AG09309 (cell line): ENCODE data around the gene GTF3A.

Source experiments
- DNase-seq: peaks from one replicate; pipeline ENCODE4 v3.0.0-alpha.2; 2010; ENCODE audit warnings: low read depth
- H3K4me3 ChIP-seq: 2 replicates; pipeline ENCODE4 v1.5.1; 2011; ENCODE audit warnings: mild to moderate bottlenecking, low read depth, low read length, moderate library complexity; ENCODE audit not compliant: control insufficient read depth
- TF ChIP-seq, protein P1 (sequence below): IDR thresholded peaks from 2 replicates; pipeline ENCODE4 v1.5.1; 2011; ENCODE audit warnings: mild to moderate bottlenecking, low read depth, low read length, inconsistent platforms; ENCODE audit not compliant: insufficient read depth, control insufficient read depth; ENCODE audit errors: missing control alignments

Gene GTF3A

DNA sequence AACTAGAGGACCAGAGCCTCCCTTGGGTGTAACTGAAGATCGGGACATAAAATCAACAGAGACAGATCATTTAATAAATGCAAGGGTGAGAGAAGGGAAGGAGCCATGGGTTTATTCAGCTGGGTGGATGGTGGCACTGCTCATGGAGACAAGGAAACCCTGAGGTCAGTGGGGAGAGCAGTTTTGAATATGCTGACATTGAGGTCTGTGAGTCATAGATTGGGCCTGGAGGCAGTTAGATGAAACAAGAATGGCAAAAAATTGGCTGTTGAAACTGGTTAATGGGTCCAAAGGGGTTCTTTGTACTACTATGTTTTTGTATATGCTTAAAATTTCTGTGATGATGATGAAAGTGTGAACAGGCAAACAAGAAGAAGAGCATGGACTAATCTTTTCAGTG is 5.1 kb upstream of the GTF3A start:
- H3K4me3 ChIP-seq: no peak overlapping the region
- TF ChIP-seq, protein P1, sequence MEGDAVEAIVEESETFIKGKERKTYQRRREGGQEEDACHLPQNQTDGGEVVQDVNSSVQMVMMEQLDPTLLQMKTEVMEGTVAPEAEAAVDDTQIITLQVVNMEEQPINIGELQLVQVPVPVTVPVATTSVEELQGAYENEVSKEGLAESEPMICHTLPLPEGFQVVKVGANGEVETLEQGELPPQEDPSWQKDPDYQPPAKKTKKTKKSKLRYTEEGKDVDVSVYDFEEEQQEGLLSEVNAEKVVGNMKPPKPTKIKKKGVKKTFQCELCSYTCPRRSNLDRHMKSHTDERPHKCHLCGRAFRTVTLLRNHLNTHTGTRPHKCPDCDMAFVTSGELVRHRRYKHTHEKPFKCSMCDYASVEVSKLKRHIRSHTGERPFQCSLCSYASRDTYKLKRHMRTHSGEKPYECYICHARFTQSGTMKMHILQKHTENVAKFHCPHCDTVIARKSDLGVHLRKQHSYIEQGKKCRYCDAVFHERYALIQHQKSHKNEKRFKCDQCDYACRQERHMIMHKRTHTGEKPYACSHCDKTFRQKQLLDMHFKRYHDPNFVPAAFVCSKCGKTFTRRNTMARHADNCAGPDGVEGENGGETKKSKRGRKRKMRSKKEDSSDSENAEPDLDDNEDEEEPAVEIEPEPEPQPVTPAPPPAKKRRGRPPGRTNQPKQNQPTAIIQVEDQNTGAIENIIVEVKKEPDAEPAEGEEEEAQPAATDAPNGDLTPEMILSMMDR: no peak
- no peak for DNase-seq

DNA sequence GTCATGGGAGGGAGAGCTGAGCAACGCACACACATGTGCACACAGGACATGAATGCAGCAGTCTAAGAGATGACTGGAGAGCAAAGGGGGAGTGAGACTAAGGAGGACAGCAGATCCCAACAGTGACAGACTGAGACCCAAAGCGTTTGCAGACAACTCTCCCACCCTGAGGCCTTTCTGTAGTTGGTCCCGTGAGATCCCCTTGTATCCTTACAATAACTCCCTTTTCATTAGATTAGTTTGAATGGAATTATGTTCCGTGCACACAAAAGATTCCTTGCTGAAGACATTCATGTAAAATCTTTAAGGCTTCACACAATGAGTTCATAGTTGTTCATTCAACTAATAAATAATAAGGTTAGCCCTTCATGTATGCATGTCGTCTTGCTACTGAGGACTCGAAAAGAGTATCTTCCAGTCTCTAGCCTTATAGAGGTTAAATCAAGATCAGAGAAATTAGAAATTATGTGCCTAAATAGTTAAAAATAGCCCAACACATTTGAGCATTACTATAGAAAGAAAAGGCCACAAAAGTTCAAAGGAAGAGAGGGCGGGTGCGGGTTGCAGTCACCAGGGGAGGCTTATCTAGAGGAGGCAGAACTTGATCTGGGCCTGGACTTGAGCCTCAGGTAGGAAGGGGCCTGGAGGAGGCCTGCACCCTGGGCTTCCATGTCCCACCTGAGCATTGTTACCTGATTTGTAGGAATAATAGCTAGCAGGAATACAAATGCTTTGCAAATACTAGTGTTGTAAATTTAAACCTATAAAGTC is 3.1 kb upstream of the GTF3A start:
- TF ChIP-seq, protein P1: no peak
- H3K4me3 ChIP-seq: no peak overlapping the region
- DNase-seq: no peak

DNA sequence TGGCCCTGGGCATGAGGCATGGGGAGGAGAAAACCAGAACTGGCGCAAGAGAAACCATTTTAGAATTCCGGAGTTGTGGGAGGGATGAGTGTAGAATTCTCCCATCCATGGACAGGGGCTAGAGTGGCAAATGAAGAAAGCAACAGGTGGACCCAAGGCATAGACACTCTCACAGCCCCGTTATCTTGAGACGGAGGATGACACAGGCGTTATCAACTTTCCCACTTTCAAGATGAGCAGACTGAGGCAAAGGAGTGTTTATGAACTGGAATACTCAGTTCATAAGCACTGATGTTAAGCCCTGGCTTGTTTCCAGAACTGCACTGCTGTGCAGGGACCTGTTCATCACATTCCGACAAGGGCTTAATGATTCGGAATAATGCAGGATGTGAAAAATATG is 1.1 kb upstream of the GTF3A start:
- no peak for DNase-seq
- TF ChIP-seq, protein P1: no peak
- H3K4me3 ChIP-seq: no peak overlapping the region

DNA sequence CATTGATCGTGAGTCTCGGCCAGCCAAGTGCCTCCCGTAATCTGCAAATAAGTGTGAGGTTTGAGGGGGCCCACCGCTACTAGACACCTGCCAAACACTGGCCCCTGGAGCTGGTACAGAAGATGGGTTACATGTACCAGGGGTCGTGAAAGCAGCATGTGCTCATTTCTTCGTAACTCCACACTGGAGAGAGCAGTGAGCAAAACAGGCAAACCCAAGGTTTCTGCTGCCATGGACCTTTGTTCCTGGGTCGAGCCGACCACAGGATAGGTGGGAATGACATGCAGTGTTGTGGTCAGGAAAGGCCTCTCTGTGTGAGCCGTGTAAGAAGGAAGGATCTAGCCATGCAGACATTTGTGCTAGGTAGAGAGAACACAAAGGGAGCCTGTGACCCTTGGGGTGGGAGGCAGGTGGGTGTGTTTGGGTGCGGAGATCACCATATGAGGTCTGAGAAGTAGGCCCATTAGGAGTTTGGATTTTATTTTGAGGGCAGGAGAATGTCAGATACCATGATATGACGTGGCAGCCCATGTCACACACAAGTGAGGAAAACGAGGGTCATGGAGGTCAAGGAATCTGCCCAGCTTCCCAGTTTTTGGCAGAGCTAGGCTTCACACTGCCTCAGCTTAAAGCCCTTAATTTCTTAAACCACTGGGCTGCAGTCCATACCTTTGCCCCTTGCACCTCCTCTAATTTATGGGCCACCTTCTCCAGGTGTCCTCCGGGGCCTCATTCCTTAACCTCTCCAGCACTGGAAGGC is 919 bp downstream of the GTF3A start:
- peak overlapping the region; percentile 79 for H3K4me3 ChIP-seq
- TF ChIP-seq, protein P1: no peak
- no peak for DNase-seq

DNA sequence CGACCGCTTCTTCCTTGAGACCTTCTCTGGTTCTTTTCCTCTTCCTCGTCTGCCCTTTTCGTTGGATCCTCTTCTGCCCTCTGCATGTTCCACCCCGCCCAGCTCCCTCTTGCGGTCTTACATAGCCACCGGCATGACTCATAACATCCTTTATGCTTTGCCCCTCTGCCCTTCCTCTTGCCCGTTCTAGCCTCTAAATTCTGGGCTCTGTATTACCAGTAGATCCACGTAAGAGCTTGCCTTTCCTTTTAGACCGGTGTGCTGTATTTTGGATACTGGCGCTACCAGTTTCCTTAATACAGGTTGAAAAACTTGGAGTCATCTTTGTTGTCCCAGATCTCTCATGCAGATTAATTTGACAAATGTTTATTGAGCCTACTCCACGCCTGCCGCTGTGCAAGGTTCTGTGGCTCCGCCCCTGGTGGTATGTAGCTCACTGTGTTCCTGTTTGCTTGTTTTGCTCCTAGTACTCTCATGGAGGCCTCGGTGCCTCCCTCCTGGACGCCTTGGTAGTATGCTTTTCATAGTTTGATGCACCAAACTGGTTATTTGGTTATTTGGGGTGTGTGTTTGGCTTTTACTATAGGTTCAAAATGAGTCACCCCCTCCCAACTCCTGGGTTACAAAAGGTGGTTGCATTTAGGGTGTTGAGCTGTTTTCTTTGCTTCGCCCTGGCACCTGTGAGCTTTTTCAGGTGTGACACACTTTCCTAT is 1.7 kb downstream of the GTF3A start:
- H3K4me3 ChIP-seq: peak overlapping the region; percentile 79
- DNase-seq: peak; percentile 34
- TF ChIP-seq, protein P1: peak; percentile 64

DNA sequence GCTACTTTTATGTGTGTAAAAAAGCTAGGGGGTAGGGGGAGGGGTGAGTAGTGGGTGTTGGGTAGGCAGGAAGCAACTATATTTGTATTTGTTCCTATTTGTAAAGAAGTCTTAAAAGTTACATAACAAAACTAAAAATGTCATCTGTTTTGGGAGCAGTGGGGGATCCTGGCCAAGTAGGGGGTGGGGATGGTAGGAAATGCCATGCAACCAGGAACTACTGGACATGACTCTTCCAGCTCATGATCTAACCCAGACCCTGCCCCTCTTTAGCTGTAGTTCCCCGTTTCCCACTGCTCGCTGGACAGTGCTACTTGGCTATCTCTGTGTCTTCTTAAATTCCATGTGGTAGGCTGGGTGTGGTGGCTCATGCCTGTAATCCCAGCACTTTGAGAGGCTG is 3.2 kb downstream of the GTF3A start:
- no peak overlapping the region for H3K4me3 ChIP-seq
- TF ChIP-seq, protein P1: no peak

More for the DNA sequence above, 3.2 kb downstream of the GTF3A start:
- no peak for DNase-seq
